GM21526 (cell line): Measurements from ENCODE around the gene ADCY1.

ENCODE experiments used
- ATAC-seq: cut with Tn5 transposase; IDR thresholded peaks from one replicate; pipeline ENCODE4 v1.9.1; 2021; ENCODE audit warnings: moderate library complexity; ENCODE audit not compliant: unreplicated experiment, low FRiP score

The ADCY1 gene

DNA sequence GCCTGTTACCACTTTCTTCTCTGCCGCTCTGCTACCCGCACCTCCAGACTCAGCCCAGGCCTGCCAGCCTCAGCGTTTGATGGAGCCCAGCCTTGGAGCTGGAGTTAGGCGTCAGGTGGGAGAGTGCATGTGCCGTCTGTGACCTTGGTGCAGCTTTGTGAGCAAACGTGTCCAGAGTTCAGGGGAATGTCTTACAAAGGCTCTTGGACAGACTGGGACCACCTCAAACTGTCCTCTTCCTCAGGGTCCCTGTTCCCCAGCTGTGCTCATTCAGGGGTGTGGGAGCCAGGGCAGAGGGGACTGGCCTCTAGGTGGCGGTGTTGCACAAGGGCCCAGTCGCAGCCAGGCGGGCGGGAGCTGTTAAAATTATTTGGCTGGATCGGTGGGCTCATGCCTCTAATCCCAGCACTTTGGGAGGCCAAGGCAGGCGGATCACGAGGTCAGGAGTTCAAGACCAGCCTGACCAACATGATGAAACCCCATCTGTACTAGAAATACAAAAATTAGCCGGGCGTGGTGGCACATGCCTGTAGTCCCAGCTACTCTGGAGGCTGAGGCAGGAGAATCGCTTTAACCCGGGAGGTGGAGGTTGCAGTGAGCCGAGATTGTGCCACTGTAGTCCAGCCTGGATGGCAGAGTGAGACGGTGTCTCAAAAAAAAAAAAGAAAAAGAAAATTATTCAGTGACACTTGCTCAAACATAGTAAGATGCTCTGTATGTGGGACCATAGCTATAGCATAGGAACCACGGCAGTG is 89.2 kb downstream of the ADCY1 start:
- no peak for ATAC-seq

DNA sequence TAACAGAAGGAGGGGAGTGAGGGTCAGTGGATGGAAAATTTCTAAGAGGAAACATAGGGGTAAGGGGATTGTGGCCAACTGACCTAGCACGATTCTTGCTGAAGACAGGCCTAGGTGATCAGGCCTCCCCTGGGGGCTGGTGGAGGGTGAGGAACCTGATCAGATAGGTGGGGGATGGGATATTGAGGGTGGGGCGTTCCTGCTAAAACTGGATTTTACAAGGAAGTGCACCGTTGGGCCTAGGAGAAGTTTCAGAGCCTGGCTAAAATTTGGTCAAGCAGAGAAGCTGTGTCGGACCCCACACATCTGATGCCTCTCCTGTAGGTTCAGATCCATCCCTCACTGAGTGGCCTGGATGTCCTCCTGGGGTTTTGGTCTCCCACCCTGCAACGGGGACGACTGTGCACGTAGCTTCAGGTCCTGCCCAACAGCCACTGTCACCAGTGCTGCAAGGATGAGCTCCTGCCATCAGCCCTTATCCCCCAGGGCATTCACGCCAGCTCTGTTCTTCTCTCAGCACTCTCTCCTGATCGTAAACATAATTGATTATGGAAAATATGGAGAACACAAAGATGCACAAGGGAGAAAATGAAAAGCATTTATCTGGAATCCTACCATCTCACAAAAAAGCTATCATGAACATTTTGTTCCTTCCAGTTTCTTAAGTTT is 89.9 kb downstream of the ADCY1 start:
- no peak for ATAC-seq

DNA sequence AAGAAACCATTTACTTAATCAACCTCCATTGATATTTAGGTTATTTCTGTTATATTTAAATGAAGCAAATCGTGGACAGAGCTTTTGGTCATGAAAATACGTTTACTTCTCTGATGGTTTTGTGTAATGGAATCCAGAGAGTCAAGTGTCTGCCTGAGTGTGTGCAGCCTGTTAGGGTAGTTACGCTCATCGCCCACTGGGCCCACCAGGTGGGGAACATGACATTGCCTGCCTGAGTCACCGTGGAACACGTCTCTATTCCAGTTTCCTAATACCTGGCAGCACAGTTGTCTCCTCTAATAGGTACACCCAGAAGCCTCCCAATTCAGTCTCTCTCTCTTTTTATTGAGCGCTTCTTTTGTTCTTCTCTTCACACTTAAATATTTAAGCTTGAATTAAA is 91.0 kb downstream of the ADCY1 start:
- no peak for ATAC-seq

DNA sequence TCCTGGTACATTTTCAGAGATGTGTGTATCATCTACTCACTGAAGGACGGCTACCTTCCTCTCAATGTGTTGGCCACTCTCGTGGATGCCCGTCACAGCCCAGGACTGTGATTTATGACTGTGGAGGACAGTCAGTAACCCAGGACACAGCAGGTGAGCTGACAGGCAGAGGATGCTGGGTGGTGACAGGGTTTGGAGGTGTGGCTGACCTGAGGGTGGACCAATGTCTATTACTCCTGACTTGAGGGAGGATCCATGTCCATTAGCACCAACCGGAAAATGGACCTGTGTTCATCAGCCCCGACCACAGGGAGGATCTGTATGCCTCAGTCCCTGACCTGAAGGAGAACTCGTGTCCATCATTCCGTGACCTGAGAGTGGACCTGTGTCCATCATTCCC is 96.1 kb downstream of the ADCY1 start:
- ATAC-seq, result no peak

DNA sequence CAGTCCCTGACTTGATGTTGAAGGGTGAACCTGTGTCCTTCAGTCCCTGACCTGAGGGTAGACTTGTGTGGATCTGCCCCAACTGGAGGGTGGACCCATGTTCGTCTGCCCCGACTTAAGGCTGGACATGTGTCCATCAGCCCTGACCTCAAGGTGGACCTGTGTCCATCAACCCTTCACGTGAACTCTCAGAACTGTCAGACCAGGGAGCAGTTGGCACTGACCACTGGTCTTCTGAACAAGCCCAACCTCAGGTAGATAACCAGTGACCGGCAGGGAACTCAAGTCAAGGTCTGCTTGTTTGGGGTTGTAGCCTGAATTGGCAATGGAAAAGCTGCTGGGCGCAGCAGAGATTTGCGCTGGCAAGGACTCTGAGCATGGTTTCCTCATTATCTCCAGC is 96.5 kb downstream of the ADCY1 start:
- ATAC-seq, result no peak

DNA sequence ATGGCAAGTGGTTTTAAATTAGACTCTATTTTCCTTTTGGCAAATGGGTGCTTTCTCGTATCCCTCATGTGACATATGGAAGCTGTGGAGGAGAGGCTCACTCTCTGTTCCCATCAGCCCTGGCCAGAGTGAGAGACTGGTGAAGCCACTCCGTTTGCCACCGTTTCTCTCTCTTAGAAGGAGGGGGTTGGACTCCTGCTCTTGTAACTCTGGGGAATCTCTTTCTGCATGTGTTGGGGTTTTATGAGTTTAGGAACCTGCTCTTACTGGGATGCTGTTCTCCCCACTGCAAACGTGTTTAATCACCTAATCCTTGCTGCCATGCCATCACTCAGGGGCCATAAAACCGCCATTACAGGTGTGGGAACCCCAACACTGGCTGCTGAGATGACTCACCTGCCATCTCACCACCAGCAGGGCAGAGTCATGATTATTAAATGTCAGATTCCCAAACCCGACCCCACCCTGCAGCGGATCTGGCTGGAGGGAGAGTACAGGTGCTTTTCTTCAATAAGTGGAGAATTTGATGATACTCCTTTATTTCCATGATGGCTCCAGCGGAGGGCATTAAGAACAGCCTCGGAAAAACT is 103.2 kb downstream of the ADCY1 start:
- ATAC-seq, result no peak

DNA sequence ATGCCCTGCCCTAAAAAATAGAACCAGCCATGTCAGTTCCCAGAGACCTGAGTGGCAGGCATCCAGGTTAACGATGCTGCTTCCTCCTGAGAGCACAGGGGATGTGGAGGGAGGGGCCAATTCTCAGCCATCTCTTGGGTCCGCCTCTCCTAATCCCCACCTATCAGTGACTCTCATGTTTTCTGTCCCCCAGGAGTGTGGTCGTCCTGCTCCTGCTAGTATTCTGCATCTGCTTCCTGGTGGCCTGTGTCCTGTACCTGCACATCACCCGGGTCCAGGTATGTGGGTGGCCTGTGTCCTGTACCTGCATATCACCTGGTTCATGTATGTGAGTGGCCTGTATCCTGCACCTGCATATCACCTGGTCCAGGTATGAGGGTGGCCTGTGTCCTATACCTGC is 105.3 kb downstream of the ADCY1 start:
- no peak for ATAC-seq

DNA sequence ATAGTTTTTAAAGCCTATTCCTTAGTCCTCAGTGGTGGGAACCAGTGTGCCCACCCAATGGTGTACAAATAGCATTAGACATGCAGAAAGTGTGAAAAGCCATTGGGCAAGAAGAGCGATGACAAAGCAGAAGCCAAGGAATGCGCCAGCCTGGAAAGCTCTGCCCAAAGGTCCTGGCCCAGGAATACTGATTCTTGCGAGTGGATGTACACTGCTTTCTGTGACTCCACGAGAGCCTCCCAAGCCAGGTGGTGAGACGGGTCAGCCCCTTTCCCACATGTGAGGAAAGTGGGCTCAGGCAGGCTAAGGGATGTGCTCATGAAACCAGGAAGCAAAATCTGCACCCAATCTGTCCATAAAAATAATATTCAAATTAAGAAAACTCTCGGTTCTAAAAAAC is 106.6 kb downstream of the ADCY1 start:
- ATAC-seq, result no peak

DNA sequence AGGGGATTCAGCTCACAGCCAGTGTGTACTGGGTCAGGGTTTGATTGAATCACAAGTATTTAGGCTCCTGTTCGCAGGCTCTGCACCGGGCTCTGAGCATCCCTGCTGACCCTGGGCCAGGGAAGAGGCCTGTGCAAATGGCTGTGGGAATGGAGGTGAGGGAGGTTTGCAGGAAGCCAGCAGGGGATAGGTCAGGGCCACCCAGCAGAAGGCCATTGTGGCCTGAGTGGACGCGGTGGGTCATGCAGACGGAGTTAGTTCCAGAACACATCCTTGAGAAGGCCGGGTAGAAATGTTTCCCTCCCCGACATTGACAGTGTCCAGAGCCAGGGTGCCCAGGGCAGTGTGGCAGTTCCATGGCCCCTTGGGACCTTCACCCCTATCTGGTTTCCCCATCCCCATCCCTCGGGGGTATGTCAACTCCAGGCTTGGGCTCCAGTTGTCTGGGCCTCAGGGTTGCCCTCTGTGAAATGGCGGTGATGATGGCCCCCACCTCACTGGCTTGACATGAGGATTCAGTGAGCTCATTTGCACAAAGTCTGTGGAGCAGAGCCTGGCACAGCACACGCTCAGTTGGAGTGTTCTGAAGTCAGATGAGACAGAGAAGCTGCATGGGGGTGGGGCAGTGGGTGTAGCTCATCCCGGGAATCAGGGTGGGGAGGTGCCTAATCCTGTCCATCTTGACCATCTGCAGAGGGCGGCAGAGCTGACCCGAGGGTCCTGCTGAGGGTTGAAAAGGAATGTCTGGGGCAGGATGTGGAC is 107.6 kb downstream of the ADCY1 start:
- no peak for ATAC-seq

DNA sequence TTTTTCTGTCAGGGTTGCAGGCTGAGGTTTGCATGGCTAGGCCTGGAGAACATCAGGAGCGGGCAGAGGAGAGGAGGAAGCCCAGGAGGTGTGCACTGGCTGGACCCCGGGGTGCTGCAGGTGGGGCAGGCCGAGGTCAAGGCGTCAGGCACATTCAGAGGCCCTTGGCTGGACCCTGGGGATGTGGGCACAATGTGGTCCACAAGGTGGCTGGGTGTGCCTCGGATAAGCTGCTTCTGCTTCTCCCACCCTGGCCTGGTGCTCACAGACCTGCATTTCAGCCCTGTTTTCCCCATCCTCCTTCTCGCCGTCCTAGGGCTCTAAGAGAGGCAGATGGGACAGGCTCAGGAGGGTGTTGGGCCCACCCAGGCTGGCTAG is 108.2 kb downstream of the ADCY1 start:
- ATAC-seq, result no peak

DNA sequence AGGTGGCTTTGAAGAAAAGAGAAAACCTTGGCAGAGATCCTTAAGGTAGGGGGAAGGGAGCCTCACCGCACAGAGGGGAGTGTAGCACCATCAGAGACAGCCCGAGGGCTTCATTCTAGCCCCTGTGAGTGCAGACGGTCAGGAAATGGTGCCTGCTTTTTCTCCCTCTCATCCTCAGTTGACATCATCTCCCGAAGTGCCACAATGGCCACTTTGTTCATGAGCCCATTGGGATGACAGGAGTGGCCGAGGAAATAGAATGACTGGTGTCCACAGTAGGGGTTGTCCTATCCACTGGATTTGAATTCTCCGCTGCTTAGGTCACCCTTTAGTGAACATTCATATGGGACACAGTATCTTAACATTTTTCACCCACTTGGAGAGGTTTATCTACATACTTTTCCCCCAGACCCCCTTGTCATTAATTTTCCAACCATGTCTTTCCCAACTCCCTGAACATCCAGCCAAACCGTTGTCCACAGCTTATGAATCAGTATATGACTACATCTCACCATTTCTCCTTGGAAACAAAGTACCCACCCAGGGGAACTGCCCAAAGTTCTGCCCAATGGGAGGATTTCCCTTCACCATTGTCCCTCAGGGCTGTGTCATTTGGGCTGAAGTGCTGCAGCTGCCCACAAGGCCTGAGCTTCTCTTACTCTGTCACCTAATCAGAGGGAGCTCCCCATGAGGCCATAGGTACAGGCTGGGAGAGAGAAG is 108.8 kb downstream of the ADCY1 start:
- no peak for ATAC-seq

DNA sequence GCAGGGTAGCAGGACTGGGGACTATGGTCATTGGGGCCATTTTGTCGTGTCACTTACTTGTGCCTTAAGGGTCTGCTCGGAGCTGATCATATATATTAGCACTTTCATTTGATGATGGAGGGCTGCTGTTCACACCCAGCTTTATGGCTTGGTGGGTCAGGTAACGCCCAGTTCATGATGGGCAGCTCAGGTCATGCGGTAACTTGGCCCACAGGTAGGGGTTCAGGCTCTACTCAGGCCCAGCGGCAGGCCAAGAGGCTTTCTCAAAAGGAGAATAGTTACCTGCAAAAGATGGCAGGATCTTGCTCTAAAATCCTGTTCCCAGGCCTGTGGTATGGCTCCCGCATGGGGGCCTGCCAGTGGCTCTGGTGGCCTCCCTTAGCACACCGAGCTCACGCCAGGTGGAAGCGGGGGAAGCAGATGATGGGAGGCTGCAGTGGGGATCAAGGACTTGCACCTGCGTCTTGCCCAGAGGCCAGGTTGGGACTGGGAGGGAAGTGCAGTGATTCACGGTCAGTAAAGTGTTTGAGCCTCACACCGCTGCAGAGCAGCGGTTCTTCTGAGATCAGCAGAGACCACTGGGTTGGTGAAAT is 109.5 kb downstream of the ADCY1 start:
- ATAC-seq, result no peak

DNA sequence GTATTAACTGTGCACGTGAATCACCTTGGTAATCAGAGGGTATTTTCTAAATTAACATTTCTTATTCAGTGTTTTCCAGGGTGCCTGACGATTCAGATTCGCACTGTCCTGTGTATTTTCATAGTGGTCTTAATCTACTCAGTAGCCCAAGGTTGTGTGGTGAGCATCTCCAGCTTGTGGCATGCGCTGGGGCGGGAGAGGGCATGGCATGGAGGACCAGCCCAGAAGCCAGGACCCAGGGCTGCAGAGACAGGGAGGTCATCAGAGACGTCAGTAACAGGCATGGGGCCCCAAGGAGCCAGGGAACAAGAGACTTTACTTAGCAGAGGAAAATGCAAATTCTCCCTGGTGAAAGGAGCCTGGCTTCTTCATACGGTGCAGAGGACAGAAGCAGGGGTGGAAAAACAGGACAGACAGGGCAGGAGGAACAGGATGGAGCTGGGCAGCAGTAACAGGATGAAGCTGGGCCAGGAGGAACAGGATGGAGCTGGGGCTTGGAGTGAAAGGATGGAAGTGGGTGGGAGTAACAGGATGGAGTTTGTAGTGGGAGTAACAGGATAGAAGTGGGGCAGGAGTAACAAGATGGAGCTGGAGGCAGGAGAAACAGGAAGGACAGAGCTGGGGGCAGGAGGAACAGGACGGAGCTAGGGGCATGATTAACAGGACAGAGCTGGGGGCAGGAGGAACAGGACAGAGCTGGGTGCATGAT is 110.9 kb downstream of the ADCY1 start:
- no peak for ATAC-seq

DNA sequence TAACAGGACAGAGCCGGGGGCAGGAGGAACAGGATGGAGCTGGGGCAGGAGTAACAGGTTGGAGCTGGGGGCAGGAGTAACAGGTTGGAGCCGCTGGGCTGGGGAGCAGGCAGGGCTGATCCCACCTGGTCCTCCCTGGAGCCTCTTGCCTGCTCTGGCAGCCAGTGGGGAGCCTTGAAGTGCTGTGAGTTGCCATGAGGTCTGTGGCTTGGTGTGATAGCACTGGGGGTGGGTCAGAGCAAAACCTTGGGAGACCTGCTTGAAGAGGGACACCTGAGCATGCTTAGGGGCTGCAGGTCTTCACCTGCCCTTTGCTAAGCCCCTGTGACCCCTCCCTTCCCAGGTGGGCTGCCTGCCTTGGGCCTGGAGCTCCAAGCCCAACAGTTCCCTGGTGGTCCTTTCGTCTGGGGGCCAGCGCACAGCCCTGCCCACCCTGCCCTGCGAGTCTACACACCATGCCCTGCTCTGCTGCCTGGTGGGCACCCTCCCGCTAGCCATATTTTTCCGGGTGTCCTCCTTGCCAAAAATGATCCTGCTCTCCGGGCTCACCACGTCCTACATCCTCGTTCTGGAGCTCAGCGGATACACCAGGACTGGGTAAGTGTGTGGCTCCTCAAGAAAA is 111.6 kb downstream of the ADCY1 start:
- ATAC-seq, result no peak

DNA sequence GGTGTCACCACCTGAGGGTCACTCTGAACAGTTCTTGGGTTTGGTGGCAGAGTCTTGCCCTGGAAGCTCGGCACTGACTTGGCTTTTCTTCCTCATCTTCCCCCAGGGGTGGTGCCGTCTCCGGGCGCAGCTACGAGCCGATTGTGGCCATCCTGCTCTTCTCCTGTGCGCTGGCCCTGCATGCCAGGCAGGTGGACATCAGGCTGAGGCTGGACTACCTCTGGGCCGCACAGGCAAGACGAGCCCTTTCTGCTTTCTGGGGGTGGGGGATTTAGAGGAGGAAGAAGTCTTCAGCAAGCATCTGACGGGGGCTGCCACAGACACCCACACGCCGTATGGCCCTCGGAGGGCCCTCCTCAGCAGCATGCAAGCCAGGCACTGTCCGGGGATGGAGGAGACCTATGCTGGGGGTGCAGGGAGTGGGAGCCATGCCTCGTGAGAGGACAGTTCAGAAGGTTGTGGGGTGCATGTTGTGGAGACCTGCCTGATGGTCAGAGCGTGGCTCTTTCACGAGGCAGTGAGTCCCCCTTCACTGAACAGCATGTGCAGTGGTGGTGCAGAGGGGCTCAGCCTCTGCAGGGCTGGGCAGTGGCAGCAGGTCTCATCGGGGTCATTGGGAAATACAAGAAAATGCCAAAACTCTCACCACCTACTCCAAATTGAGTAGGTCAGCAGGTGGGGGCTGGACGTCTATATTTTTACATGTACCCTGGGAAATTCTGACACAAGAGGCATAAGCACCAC is 112.4 kb downstream of the ADCY1 start:
- ATAC-seq, result no peak

DNA sequence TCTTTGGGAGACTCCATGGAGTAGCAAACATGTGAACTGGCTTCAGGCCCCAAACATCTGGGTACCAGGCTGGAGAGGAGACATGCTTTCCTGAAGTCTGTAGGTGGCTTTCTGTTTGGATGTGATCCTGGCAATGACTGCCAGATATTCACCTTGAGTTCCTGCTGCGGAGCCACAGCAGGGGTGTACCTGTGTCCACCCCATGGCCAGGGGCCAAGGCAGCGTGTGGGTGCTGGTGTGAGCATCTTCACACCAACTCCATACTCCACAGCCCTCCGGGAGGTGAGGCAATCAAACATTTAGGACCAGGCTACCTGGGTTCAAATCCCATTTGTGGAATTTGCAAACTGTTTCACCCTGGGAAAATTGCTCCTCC is 113.0 kb downstream of the ADCY1 start:
- ATAC-seq, result no peak

DNA sequence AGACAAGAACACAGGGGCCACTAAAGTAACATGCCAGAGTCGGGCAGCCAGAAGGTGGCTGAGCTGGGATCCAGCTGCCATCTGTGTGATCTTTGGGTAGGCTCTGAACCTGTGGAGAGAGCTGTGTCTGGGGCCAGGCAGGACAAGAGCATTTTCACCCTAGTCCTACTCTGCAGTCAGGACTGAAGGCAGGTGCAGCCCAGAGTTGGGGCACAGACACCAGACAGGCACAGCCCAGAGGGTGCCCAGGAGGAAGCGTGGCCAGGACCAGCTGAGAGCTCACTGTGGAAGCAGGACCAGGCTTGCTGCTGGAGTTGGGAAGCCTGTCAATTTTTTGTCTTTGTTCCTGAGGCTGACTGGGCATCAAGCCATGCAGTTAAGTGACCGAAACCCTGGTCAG is 113.6 kb downstream of the ADCY1 start:
- no peak for ATAC-seq

DNA sequence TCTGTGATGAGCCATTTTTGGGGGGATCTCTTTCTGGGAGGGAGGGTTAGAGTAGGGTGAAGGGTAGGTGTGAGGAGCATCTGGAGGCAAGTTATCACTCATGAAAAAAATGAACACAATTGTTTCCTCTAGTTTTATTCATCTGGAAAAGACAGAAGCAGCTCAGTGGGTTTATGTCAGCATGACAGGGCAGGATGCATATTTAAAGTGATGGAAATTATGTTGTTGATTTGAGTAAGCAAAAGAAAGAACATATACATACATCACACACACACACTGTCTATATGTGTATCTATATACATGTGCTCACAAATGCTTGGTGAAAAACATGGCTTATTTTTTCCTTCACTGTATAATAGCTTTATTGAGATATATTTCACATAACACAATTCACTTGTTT is 114.2 kb downstream of the ADCY1 start:
- no peak for ATAC-seq
